Parathyroid adenoma (tissue), 2 donors: ENCODE results near the gene DGLUCY.
A peak's percentile ranks its signal among the peaks of the same experiment; 100 is the strongest.

Experiments
- H2AFZ ChIP-seq: fragments of 300-600 bp; sonication (generic); one replicate; pipeline ENCODE4 v1.7.0; 2017; ENCODE audit warnings: antibody characterized with exemption, mild to moderate bottlenecking
- H3K27ac ChIP-seq: fragments of 300-600 bp; sonication (generic); one replicate; pipeline ENCODE4 v1.7.0; 2017
- H3K27me3 ChIP-seq: fragments of 300-600 bp; sonication (generic); one replicate; pipeline ENCODE4 v1.7.0; 2017; ENCODE audit warnings: low read length; ENCODE audit not compliant: control insufficient read depth, insufficient read depth
- H3K36me3 ChIP-seq: fragments of 300-600 bp; sonication (generic); one replicate; pipeline ENCODE4 v1.7.0; 2017; ENCODE audit warnings: low read length; ENCODE audit not compliant: control insufficient read depth, insufficient read depth
- H3K4me1 ChIP-seq: fragments of 300-600 bp; sonication (generic); one replicate; pipeline ENCODE4 v1.7.0; 2017; ENCODE audit warnings: control low read depth
- H3K4me2 ChIP-seq: fragments of 300-600 bp; sonication (generic); one replicate; pipeline ENCODE4 v1.7.0; 2017; ENCODE audit warnings: low read length
- H3K4me3 ChIP-seq: fragments of 300-600 bp; sonication (generic); one replicate; pipeline ENCODE4 v1.7.0; 2017; ENCODE audit warnings: low read depth, low read length
- H3K79me2 ChIP-seq: fragments of 300-600 bp; sonication (generic); one replicate; pipeline ENCODE4 v1.7.0; 2017; ENCODE audit warnings: control low read depth
- H3K9ac ChIP-seq: fragments of 300-600 bp; sonication (generic); one replicate; pipeline ENCODE4 v1.7.0; 2017; ENCODE audit warnings: mild to moderate bottlenecking
- H3K9me3 ChIP-seq: fragments of 300-600 bp; sonication (generic); one replicate; pipeline ENCODE4 v1.7.0; 2017; ENCODE audit warnings: low read length; ENCODE audit not compliant: control insufficient read depth
- TF ChIP-seq, protein P1 (sequence below): fragments of 300-600 bp; sonication (generic); IDR thresholded peaks from one replicate; pipeline ENCODE4 v1.7.0; 2017; ENCODE audit warnings: antibody characterized with exemption, mild to moderate bottlenecking
- donor health status: primary hyperparathyroidism.

Gene DGLUCY, protein sequence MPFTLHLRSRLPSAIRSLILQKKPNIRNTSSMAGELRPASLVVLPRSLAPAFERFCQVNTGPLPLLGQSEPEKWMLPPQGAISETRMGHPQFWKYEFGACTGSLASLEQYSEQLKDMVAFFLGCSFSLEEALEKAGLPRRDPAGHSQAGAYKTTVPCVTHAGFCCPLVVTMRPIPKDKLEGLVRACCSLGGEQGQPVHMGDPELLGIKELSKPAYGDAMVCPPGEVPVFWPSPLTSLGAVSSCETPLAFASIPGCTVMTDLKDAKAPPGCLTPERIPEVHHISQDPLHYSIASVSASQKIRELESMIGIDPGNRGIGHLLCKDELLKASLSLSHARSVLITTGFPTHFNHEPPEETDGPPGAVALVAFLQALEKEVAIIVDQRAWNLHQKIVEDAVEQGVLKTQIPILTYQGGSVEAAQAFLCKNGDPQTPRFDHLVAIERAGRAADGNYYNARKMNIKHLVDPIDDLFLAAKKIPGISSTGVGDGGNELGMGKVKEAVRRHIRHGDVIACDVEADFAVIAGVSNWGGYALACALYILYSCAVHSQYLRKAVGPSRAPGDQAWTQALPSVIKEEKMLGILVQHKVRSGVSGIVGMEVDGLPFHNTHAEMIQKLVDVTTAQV

DNA sequence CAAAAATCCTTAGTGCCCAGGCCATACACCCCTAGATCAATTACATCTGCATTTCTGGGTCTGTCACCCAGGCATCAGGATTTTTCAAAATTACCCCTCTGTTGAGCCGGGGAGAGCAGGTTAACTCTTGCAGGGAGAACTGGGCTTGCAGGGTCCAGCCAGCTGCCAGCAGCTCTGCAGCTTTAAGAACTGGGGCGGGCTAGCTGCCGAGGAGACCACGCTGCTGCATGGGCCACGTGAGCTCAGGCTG lies at the start of gene DGLUCY:
TSS of gene DGLUCY (plus strand) at position 245 of the 250 bp plus-strand sequence. CDS start 46,222 bp downstream, outside the sequence.
- peak within 1 kb of the TSS; percentile 59 for H3K4me3 ChIP-seq
- H3K9me3 ChIP-seq, result peaks cover 4% of the 10 kb centered on the region
- H3K36me3 ChIP-seq, result no peaks in the 10 kb centered on the region
- no peak within 1 kb of the TSS for H3K9ac ChIP-seq
- H2AFZ ChIP-seq, result peak within 1 kb of the TSS; percentile 76
- H3K4me1 ChIP-seq, result peaks cover 29% of the 10 kb centered on the region
- H3K4me2 ChIP-seq, result peak within 1 kb of the TSS; percentile 67
- no peaks in the 10 kb centered on the region for H3K27me3 ChIP-seq
- TF ChIP-seq, protein P1, sequence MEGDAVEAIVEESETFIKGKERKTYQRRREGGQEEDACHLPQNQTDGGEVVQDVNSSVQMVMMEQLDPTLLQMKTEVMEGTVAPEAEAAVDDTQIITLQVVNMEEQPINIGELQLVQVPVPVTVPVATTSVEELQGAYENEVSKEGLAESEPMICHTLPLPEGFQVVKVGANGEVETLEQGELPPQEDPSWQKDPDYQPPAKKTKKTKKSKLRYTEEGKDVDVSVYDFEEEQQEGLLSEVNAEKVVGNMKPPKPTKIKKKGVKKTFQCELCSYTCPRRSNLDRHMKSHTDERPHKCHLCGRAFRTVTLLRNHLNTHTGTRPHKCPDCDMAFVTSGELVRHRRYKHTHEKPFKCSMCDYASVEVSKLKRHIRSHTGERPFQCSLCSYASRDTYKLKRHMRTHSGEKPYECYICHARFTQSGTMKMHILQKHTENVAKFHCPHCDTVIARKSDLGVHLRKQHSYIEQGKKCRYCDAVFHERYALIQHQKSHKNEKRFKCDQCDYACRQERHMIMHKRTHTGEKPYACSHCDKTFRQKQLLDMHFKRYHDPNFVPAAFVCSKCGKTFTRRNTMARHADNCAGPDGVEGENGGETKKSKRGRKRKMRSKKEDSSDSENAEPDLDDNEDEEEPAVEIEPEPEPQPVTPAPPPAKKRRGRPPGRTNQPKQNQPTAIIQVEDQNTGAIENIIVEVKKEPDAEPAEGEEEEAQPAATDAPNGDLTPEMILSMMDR, result no peak
- H3K79me2 ChIP-seq, result peaks cover 21% of the 10 kb centered on the region
- peak within 1 kb of the TSS; percentile 77 for H3K27ac ChIP-seq

DNA sequence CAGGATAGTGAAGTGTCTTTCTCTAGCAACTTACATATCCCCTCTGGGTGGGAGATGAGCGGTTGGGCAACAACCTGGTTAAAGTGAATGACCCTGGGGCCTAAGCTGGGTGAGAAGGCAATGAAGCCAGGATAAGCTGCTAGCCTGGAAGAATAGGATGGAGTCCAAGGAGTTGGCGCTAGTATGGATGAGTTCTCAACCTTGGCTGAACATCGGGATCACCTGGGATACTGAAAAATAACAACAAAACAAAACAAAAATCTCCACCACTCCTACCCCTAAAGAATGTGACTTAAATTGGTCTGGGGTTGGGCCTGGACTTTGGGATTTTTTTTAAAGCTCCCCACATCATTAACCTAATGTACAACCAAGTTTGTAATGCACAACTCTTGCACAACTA lies 48.6 kb upstream of the DGLUCY start:
- no peaks in the 10 kb centered on the region for H3K4me1 ChIP-seq
- no peaks in the 10 kb centered on the region for H3K9me3 ChIP-seq
- H3K4me3 ChIP-seq, result no peak overlapping the region
- H2AFZ ChIP-seq, result no peak overlapping the region
- no peaks in the 10 kb centered on the region for H3K79me2 ChIP-seq
- no peaks in the 10 kb centered on the region for H3K27me3 ChIP-seq
- TF ChIP-seq, protein P1, result no peak
- no peaks in the 10 kb centered on the region for H3K36me3 ChIP-seq
- no peak overlapping the region for H3K27ac ChIP-seq
- H3K9ac ChIP-seq, result no peak overlapping the region
- no peak overlapping the region for H3K4me2 ChIP-seq

DNA sequence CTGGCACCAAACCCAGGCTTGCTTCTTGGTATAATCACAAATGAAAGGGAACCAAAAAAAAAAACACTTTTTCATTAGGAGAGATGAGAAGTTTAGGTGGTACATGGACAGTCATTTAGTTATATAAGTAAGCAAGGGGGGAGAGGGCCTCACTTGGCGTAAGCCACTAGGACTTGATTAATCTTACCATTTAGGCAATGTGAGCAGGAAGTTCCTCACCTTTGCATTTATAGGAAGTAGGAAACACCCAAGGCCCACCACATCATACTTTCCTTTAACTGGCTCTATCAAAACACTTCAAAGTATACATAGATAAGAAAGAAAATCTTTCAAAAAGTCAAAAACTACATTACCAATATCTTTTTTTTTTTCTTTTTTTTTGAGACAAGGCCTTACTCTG lies 46.7 kb upstream of the DGLUCY start:
- H3K9ac ChIP-seq, result no peak overlapping the region
- no peak overlapping the region for H3K27ac ChIP-seq
- H3K36me3 ChIP-seq, result no peaks in the 10 kb centered on the region
- no peaks in the 10 kb centered on the region for H3K79me2 ChIP-seq
- H3K27me3 ChIP-seq, result no peaks in the 10 kb centered on the region
- H3K4me2 ChIP-seq, result no peak overlapping the region
- H3K4me1 ChIP-seq, result no peaks in the 10 kb centered on the region
- no peak overlapping the region for H3K4me3 ChIP-seq
- TF ChIP-seq, protein P1, result no peak
- H2AFZ ChIP-seq, result no peak overlapping the region
- H3K9me3 ChIP-seq, result no peaks in the 10 kb centered on the region

DNA sequence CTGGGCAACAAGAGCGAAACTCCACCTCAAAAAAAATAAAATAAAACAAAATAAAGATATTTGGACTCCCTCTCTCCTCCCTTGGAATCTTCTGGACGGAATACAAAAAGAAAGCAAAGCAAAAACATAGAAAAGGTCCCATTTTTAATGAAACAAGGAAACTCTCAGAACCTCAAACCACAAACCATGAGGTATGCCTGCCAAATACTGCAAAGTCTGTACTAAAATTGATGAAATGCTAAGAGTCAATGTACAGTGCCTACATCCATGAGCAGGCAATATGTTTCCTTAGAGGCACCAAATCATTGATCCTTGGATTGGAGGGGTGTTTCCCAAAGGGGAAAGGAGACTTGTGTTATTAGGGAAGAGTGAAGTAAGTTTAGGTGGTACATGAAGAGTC lies 45.2 kb upstream of the DGLUCY start:
- Histone ChIP-seq H3K27me3 (no peaks in the 10 kb centered on the region), H3K9me3 (no peaks in the 10 kb centered on the region), H2AFZ (no peak overlapping the region), H3K4me2 (no peak overlapping the region), H3K4me1 (no peaks in the 10 kb centered on the region), H3K9ac (no peak overlapping the region), H3K27ac (no peak overlapping the region), H3K4me3 (no peak overlapping the region), H3K79me2 (no peaks in the 10 kb centered on the region), H3K36me3 (no peaks in the 10 kb centered on the region)
- TF ChIP-seq, protein P1, result no peak

DNA sequence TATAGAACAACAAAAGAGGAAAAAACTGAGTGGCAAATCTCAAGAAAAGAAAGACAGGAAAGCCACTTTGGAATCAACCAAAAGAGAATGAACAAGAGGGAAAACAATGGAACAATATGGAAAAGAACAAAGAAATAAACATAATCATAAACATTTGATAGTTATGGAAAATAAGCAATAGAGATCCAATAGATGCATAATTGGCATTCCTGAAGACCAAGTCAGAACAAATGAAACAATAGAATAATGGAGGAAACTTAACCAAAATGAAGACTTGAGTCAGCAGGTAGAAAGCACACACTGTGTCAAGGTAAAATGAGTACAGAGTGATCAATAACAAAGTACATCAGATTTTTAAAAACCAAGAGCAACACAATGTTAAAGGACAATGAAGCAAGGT lies 43.3 kb upstream of the DGLUCY start:
- no peaks in the 10 kb centered on the region for H3K79me2 ChIP-seq
- H3K9ac ChIP-seq, result no peak overlapping the region
- H3K36me3 ChIP-seq, result no peaks in the 10 kb centered on the region
- H3K9me3 ChIP-seq, result no peaks in the 10 kb centered on the region
- no peak overlapping the region for H3K4me2 ChIP-seq
- TF ChIP-seq, protein P1, result no peak
- H3K27me3 ChIP-seq, result no peaks in the 10 kb centered on the region
- no peak overlapping the region for H2AFZ ChIP-seq
- no peaks in the 10 kb centered on the region for H3K4me1 ChIP-seq
- H3K27ac ChIP-seq, result no peak overlapping the region
- no peak overlapping the region for H3K4me3 ChIP-seq
